ENCODE measurements around the gene TBC1D17. TPM values are rescaled to one million over a fixed set of nuclear protein-coding genes. Genes with fewer than 3 reads are reported as not detected.

TBC1D17 gene
- total and polyA plus RNA-seq, 2 of the 13 experiments (the other 11 are each of a cell fraction or from before 2014, with no cell fraction given), result 9.7 to 16.9 TPM

DNA sequence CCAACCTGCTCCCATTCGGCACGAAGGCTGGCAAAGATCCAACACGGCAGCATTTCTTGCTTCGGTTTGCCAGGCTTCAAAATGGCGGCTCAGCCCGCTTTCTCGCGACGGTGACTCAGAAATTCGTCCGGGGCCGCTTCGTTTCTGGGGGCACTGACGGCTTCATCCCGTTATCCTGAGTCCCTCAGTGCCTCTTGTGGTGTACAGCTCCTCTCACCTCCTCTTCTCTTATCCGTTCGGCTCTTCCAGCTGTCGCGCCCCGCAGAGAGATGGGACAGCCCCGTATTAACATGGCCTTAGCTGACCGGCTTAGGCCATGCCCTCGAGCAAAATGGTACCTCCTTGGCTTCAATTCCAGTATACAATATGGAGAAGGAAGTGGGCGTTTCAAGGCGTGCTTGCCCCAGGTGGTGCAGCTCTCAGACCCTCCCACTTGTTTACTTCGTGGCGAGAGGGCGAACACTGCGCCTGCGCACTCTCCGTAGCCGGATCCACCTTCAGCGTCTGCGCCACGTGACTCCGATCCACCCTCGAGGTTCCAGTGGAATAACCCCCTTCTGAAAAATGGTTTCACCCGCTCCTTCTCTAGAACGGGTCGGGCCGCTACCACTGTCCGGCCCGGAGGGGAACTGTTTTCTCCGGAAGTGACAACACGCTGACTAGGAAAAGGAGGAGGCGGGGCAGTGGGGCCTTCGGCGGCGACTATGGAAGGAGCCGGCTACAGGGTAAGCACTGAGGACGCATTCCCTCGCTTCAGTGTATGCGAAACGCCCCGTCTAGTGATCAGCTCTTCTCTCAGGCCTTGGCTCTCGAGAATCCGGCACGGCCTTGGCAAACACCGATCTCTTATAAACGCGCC, at the start of gene TBC1D17, which contains the start of gene AKT1S1 (continued):
- TF ChIP-seq HNRNPH1 (optimal IDR thresholded peaks at IDR 0.05; ENCODE audit: low read depth, low read length), result peak; percentile 35
- TF ChIP-seq ZNF574 (CRISPR knock-in tag; IDR thresholded peaks at IDR 0.05), result peak; percentile 66
- TF ChIP-seq HMGA1 (CRISPR knock-in tag; conservative IDR thresholded peaks at IDR 0.05), result no peak
- TF ChIP-seq, protein P1, sequence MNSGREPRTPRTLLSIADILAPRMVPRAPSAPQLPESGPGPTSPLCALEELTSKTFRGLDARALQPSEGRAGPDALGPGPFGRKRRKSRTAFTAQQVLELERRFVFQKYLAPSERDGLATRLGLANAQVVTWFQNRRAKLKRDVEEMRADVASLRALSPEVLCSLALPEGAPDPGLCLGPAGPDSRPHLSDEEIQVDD (CRISPR knock-in tag; IDR thresholded peaks at IDR 0.05; ENCODE audit: borderline replicate concordance), result no peak
- no peak for TF ChIP-seq PAF1 (CRISPR knock-in tag; IDR thresholded peaks at IDR 0.05)
- TF ChIP-seq HOXA3 (CRISPR knock-in tag; IDR thresholded peaks at IDR 0.05), result peak; percentile 100
- no peak for TF ChIP-seq ZNF570 (CRISPR knock-in tag; IDR thresholded peaks at IDR 0.05; ENCODE audit: borderline replicate concordance)
- no peak for TF ChIP-seq ZNF75D (CRISPR knock-in tag; IDR thresholded peaks at IDR 0.05; ENCODE audit: borderline replicate concordance)
- no peak; the same call in 1 of the 2 replicates for TF ChIP-seq RFX5 (IDR thresholded peaks at IDR 0.05; ENCODE audit: low read depth, low read length)
- TF ChIP-seq SRSF1 (optimal IDR thresholded peaks at IDR 0.05; ENCODE audit: low read depth, low read length), result no peak
- no peak; the same call in 1 of the 2 replicates for TF ChIP-seq ZNF143 (CRISPR knock-in tag; IDR thresholded peaks at IDR 0.05)
- TF ChIP-seq MXD4 (CRISPR knock-in tag; IDR thresholded peaks at IDR 0.05), result peak; percentile 32; the same call in 1 of the 2 replicates
- no peak for TF ChIP-seq GATA4 (IDR thresholded peaks at IDR 0.05; ENCODE audit: borderline replicate concordance, low read depth)
- TF ChIP-seq ZNF234 (CRISPR knock-in tag; conservative IDR thresholded peaks at IDR 0.05), result no peak
- TF ChIP-seq ZBTB44 (CRISPR knock-in tag; IDR thresholded peaks at IDR 0.05), result no peak
- TF ChIP-seq ZNF597 (CRISPR knock-in tag; IDR thresholded peaks at IDR 0.05), result no peak
- TF ChIP-seq, protein P2, sequence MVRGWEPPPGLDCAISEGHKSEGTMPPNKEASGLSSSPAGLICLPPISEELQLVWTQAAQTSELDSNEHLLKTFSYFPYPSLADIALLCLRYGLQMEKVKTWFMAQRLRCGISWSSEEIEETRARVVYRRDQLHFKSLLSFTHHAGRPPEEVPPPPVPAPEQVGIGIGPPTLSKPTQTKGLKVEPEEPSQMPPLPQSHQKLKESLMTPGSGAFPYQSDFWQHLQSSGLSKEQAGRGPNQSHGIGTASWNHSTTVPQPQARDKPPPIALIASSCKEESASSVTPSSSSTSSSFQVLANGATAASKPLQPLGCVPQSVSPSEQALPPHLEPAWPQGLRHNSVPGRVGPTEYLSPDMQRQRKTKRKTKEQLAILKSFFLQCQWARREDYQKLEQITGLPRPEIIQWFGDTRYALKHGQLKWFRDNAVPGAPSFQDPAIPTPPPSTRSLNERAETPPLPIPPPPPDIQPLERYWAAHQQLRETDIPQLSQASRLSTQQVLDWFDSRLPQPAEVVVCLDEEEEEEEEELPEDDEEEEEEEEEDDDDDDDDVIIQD (CRISPR knock-in tag; IDR thresholded peaks at IDR 0.05; ENCODE audit: low read depth), result 0 out of 2 replicates have a peak, but pooled peaks have one; percentile 15
- 0 out of 2 replicates have a peak, but pooled peaks have one; percentile 41 for TF ChIP-seq SSRP1 (CRISPR knock-in tag; IDR thresholded peaks at IDR 0.05)
- TF ChIP-seq CREBL2 (CRISPR knock-in tag; IDR thresholded peaks at IDR 0.05; ENCODE audit: borderline replicate concordance), result 0 out of 2 replicates have a peak, but pooled peaks have one; percentile 8
